ENCODE results near the gene TBC1D5. TPM values are rescaled to one million over a fixed set of nuclear protein-coding genes. Genes with fewer than 3 reads are reported as not detected.

The TBC1D5 gene
- total and polyA plus RNA-seq, 2 of the 8 experiments (the other 6 are each of a cell fraction or from before 2014, with no cell fraction given), result 11.0 to 22.9 TPM

- no peaks in the 10 kb centered on the region for H3K23me2 ChIP-seq (ENCODE audit: low read depth, low read length)
- TF ChIP-seq EZH2 (IDR thresholded peaks at IDR 0.05; ENCODE audit: low read depth, low read length, severe bottlenecking) (no peak), NANOG (IDR thresholded peaks at IDR 0.05; ENCODE audit: insufficient read depth, low read depth, low read length, poor library complexity, severe bottlenecking) (no peak), RNF2 (IDR thresholded peaks at IDR 0.05; ENCODE audit: borderline replicate concordance, low read depth, low read length, missing control alignments, poor library complexity, severe bottlenecking) (no peak), SP4 (IDR thresholded peaks at IDR 0.05; ENCODE audit: low read length) (no peak), SIX5 (IDR thresholded peaks at IDR 0.05; ENCODE audit: low read depth, low read length) (no peak), SRF (IDR thresholded peaks at IDR 0.05; ENCODE audit: low read depth, low read length) (no peak), E2F6 (IDR thresholded peaks at IDR 0.05) (no peak), SAP30 (IDR thresholded peaks at IDR 0.05; ENCODE audit: insufficient read depth, insufficient replicate concordance, low read length) (no peak), CBX5 (IDR thresholded peaks at IDR 0.05; ENCODE audit: low read depth, low read length) (no peak), SP1 (IDR thresholded peaks at IDR 0.05; ENCODE audit: low read depth, low read length) (no peak), NRF1 (IDR thresholded peaks at IDR 0.05; ENCODE audit: low read depth, low read length) (no peak)
- ChIA-PET CTCF (ENCODE audit: partially characterized antibody) (interaction anchor here (0.8 kb wide), 2 partner anchors 27 to 714 kb away, joined by 3 read pairs; no protein-coding TSS in a partner anchor), POLR2A (ENCODE audit: partially characterized antibody) (no interaction called here)
- H4K91ac ChIP-seq (replicated peaks; ENCODE audit: insufficient read length, low read length), result no peak overlapping the region
- no peak overlapping the region for H4K8ac ChIP-seq (ENCODE audit: extremely low read depth, insufficient read depth, low read length)
- no peak overlapping the region for H3K56ac ChIP-seq (replicated peaks; ENCODE audit: insufficient read length, low read depth, low read length)
- H3K9me3 ChIP-seq (ENCODE audit: insufficient read depth in 2 of 2, low read depth in 1 of 2, low read length in 1 of 2), result no peaks in the 10 kb centered on the region
- H3K9ac ChIP-seq (replicated peaks in 1 of 4; ENCODE audit: extremely low read depth in 1 of 4, low read depth in 3 of 4, low read length in 3 of 4), result no peak overlapping the region
- H3K36me3 ChIP-seq (ENCODE audit: control insufficient read depth in 2 of 4, insufficient read depth in 4 of 4, low read length in 3 of 4), result no peaks in the 10 kb centered on the region
- no peak overlapping the region for H2BK15ac ChIP-seq (ENCODE audit: low read length)
- no peak overlapping the region for H2BK120ac ChIP-seq (replicated peaks; ENCODE audit: low read depth, low read length)
- no peak overlapping the region for H3K4me2 ChIP-seq (ENCODE audit: insufficient read depth in 1 of 2, low read depth in 2 of 2, low read length in 2 of 2)
- no peak overlapping the region for H3K27ac ChIP-seq (ENCODE audit: low read depth, low read length)
- no peak overlapping the region for H4K5ac ChIP-seq (ENCODE audit: insufficient read length, low read depth, low read length)
- H3K79me1 ChIP-seq (ENCODE audit: low read depth, low read length), result no peaks in the 10 kb centered on the region
- no peak overlapping the region for H3K4me3 ChIP-seq (ENCODE audit: extremely low read depth in 1 of 4, insufficient read depth in 2 of 4, low read depth in 3 of 4, low read length in 4 of 4)
- no peak overlapping the region for H3K14ac ChIP-seq (ENCODE audit: insufficient read length)
- H2BK5ac ChIP-seq (ENCODE audit: low read depth, low read length), result no peak overlapping the region
- no peaks in the 10 kb centered on the region for H3K4me1 ChIP-seq (replicated peaks in 1 of 4; ENCODE audit: control insufficient read depth in 3 of 4, insufficient read depth in 4 of 4, low read length in 3 of 4)
- H3K18ac ChIP-seq (ENCODE audit: extremely low read depth, low read length), result no peak overlapping the region
- H3K23ac ChIP-seq (ENCODE audit: insufficient read length), result no peak overlapping the region
- no peak overlapping the region for H2BK12ac ChIP-seq (ENCODE audit: low read depth, low read length)
- H3K27me3 ChIP-seq (replicated peaks in 1 of 4; ENCODE audit: control insufficient read depth in 3 of 4, extremely low read depth in 1 of 4, insufficient read depth in 3 of 4, low read length in 3 of 4), result no peaks in the 10 kb centered on the region
- no peak overlapping the region for H2AK5ac ChIP-seq (ENCODE audit: low read depth, low read length)
- no peaks in the 10 kb centered on the region for H3K79me2 ChIP-seq (ENCODE audit: control insufficient read depth in 1 of 2, insufficient read depth in 2 of 2, low read length in 2 of 2)
- DNase-seq (ENCODE audit: low read depth in 1 of 2, low spot score in 2 of 2), result no peak
- FAIRE-seq, result no peak
- H4K20me1 ChIP-seq (replicated peaks in 1 of 2; ENCODE audit: control insufficient read depth in 1 of 2, insufficient read depth in 2 of 2, low read length in 2 of 2), result no peaks in the 10 kb centered on the region
- H3K4ac ChIP-seq (replicated peaks; ENCODE audit: insufficient read length, low read depth, low read length), result no peak overlapping the region
- H2AFZ ChIP-seq (ENCODE audit: low read length), result no peak overlapping the region
- 90% methylated on average over 2 of the region's 2 CpGs; no CpG with 5 or more reads in 1 of the 2 experiments for WGBS, 2 experiments (ENCODE audit: extremely low coverage in 1 of 2, insufficient coverage in 1 of 2, insufficient read length in 1 of 2, insufficient replicate concordance in 2 of 2, low coverage in 1 of 2, low lambda C conversion rate in 2 of 2, missing lambda C conversion rate in 1 of 2)
- H2BK20ac ChIP-seq (ENCODE audit: low read length), result no peak overlapping the region
Measured at GRCh38 chr3:17301271-17301670, 441.2 kb downstream of the TBC1D5 start.
